Measurements from ENCODE around the gene PNMT. TPM values are rescaled to one million over a fixed set of nuclear protein-coding genes. Genes with fewer than 3 reads are reported as not detected.

Gene PNMT
- total and polyA plus RNA-seq, 7 donors, result 1.2 to 5.4 (median 2.8) TPM

DNA sequence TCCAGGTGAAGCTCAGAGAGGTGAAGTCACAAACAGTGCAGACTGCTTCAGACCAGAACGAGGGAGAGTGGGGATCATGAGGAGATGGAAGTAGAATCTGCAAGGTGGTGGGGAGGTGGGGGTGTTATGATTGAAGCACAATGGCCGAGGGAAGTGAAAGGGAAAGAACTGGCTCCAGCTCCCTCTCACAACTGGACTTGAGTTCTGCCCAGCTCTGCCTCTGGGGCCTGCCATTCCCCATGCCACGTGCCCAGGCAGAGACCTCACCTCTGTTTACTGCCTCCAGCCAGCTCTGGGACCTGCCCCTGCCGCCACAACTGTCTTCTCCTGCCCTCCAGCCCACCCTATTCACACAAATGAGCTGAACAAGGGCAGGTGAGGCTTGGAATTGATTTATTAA is 2.5 kb downstream of the PNMT start:
- Histone ChIP-seq H3K9me3 (no peaks in the 10 kb centered on the region), H3K4me3 (no peak overlapping the region), H3K27ac (no peak overlapping the region), H3K27me3 (peaks cover 39 to 67% (median 60%) of the 10 kb centered on the region in 3 donors), H3K36me3 (no peaks in the 10 kb centered on the region), H3K4me1 (peaks cover 0 to 29% (median 26%) of the 10 kb centered on the region in 4 donors)
- intact Hi-C loops (cut with DNase I), result no loop called here
- 65 to 71% methylated on average over 4 of the region's 4 CpGs for WGBS, 2 donors
- DNase-seq, result no peak
- TF ChIP-seq POLR2A (IDR thresholded peaks at IDR 0.05) (no peak), POLR2AphosphoS5 (IDR thresholded peaks at IDR 0.05) (no peak), EP300 (IDR thresholded peaks at IDR 0.05) (no peak)
- TF ChIP-seq, protein P1, sequence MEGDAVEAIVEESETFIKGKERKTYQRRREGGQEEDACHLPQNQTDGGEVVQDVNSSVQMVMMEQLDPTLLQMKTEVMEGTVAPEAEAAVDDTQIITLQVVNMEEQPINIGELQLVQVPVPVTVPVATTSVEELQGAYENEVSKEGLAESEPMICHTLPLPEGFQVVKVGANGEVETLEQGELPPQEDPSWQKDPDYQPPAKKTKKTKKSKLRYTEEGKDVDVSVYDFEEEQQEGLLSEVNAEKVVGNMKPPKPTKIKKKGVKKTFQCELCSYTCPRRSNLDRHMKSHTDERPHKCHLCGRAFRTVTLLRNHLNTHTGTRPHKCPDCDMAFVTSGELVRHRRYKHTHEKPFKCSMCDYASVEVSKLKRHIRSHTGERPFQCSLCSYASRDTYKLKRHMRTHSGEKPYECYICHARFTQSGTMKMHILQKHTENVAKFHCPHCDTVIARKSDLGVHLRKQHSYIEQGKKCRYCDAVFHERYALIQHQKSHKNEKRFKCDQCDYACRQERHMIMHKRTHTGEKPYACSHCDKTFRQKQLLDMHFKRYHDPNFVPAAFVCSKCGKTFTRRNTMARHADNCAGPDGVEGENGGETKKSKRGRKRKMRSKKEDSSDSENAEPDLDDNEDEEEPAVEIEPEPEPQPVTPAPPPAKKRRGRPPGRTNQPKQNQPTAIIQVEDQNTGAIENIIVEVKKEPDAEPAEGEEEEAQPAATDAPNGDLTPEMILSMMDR (IDR thresholded peaks at IDR 0.05), result no peak

DNA sequence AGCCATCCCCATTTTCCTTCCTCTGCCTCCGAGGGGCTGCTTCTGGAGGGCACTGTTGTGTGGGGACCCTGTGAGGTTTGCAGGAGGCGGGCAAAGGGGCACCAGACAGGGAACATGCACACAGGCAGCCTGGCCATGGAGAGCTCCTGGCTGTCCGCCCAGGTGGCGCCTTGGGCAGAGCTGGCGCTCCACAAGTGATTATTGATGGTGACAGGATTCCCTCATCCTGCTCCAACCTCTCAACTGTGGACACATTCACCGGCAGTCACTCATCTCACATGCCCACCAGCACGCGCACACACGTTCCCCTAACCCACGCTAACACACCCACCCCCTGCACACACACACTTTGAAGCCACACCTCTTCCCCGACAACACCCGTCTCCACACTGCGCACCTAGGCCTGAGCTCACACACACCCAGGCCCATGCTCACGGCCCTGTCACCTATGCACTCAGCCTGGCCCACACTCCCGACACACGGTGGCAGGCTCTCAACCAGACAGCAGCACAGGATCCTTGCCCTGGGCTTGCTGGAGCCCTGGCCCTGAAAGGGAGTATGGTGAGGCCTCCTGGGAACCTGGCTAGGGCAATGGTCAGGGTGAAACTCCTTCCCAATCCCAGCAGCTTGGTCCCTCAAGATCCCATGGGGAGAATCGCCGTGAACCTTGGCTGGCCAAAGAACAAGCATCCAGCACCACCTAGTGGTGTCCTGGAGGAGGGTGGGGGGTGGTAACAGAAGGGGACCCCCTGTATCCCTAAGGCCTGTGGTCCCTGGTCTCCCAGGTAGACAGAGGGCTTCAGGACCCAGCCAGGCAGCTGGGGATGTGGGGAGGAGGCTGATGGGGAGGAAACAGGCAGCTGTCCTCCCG is 3.6 kb downstream of the PNMT start:
- H3K27ac ChIP-seq, result no peak overlapping the region
- H3K36me3 ChIP-seq, result no peaks in the 10 kb centered on the region
- H3K9me3 ChIP-seq, result no peaks in the 10 kb centered on the region
- no peak for TF ChIP-seq POLR2AphosphoS5 (IDR thresholded peaks at IDR 0.05)
- no peak for TF ChIP-seq POLR2A (IDR thresholded peaks at IDR 0.05)
- TF ChIP-seq, protein P1 (IDR thresholded peaks at IDR 0.05), result peak in 3 of 4 experiments; percentile 23 to 37 (median 35)
- H3K4me3 ChIP-seq, result no peak overlapping the region
- peaks cover 33 to 56% (median 51%) of the 10 kb centered on the region in 3 donors for H3K27me3 ChIP-seq
- no peak for DNase-seq
- 20 to 51% methylated on average over 19 of the region's 19 CpGs for WGBS, 2 donors
- H3K4me1 ChIP-seq, result peaks cover 0 to 19% (median 19%) of the 10 kb centered on the region in 4 donors
- intact Hi-C loops (cut with DNase I), result no loop called here

DNA sequence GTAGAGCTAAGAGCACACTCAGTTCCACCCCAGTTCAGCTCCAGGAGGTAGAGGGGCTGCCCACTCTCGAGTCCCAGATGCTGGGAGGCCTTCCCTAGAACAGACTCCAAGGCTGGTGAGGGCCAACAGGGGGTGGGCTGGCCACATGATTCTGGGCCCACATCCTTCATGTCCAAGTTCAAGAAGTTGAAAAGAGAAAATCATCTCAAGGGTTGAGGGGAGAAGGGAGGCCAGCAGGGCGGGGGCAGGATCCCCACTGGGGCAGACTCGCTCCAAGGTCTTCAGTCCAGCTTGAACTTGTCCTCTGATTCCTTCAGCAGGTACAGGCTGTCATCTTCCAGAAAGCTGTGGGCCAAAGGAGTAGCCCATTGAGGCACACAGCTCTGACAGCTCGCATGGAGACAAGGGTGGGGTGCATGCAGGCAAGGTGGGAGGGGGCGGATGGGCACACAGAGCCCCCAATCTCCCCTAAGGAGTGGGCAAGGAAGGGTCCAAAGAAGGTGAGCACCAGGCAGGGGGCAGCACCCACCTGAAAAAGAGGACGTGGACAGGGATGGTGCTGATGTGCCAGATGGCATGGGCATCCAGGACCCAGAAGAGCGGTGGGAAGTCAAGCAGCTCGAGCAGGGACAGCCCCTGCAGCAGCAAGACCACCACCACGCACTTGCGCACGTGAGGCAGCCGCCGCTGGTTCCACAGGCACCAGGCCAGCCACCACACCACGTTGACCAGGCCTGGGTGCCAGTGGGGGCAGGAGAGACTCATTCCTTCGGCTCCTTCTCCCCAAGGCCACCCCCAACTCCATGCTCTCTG is 4.5 kb downstream of the PNMT start:
- H3K36me3 ChIP-seq, result no peaks in the 10 kb centered on the region
- intact Hi-C loops (cut with DNase I), result no loop called here
- no peaks in the 10 kb centered on the region for H3K9me3 ChIP-seq
- no peak for DNase-seq
- peaks cover 0 to 15% (median 10%) of the 10 kb centered on the region in 4 donors for H3K4me1 ChIP-seq
- no peak overlapping the region for H3K27ac ChIP-seq
- H3K27me3 ChIP-seq, result peaks cover 26 to 48% (median 42%) of the 10 kb centered on the region in 3 donors
- 80 to 85% methylated on average over 15 of the region's 15 CpGs for WGBS, 2 donors
- TF ChIP-seq POLR2A (IDR thresholded peaks at IDR 0.05), result no peak
- no peak overlapping the region for H3K4me3 ChIP-seq

DNA sequence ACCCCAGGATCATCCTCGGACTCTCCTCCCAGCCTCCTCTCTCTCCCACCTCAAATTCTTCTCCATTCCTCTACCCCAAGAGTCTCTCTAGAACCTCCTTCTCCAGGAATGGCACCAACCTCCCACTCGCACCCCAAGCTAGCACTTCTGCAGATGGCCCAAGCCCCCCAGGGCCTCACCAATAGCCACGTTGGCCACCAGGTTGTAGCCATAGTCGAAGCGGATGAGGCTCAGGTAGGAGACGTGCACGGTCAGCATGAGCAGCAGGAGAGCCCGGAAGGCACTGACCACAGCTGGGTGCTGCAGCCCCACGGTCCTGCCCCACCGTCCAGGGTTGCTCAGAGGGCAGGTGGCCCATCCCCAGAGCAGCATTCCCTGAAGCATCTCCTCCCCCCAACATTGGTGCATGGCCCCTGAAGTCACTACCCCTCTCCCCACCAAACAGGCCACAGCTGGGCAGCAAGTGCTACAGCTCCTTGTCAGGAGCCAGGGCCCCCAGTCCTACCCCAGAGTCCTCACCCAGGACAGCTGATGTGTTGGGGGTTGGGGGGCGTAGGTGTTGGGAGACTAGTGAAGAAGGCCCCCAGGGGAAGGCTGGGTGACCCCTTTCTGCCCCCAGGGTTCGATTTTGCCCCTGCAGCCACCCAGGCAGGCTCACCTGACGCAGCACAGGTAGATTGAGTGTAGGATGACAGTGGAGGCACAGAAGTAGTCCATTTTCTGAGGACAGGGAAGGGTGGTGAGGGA is 5.3 kb downstream of the PNMT start:
- no peak overlapping the region for H3K4me3 ChIP-seq
- H3K4me1 ChIP-seq, result peaks cover 0 to 9% (median 3%) of the 10 kb centered on the region in 4 donors
- 82 to 88% methylated on average over 13 of the region's 13 CpGs for WGBS, 2 donors
- no peaks in the 10 kb centered on the region for H3K36me3 ChIP-seq
- no peak for DNase-seq
- intact Hi-C loops (cut with DNase I), result no loop called here
- H3K9me3 ChIP-seq, result no peaks in the 10 kb centered on the region
- H3K27me3 ChIP-seq, result peaks cover 25 to 40% (median 36%) of the 10 kb centered on the region in 3 donors
- H3K27ac ChIP-seq, result no peak overlapping the region
- TF ChIP-seq EP300 (IDR thresholded peaks at IDR 0.05) (no peak), POLR2A (IDR thresholded peaks at IDR 0.05) (no peak), POLR2AphosphoS5 (IDR thresholded peaks at IDR 0.05) (no peak)
- TF ChIP-seq, protein P1 (IDR thresholded peaks at IDR 0.05), result no peak
